Effector CD4-positive, alpha-beta T cell (primary cell): ENCODE measurements around the gene NOP9.
"Not testable (repeated sequence)": the region's sequence is repeated elsewhere in the genome, so short reads cannot be mapped to it uniquely, and the experiment has no call there.

ENCODE experiments used
- DNase-seq: peaks from one replicate; pipeline ENCODE4 v3.0.0-alpha.2; 2020

NOP9 gene

DNA sequence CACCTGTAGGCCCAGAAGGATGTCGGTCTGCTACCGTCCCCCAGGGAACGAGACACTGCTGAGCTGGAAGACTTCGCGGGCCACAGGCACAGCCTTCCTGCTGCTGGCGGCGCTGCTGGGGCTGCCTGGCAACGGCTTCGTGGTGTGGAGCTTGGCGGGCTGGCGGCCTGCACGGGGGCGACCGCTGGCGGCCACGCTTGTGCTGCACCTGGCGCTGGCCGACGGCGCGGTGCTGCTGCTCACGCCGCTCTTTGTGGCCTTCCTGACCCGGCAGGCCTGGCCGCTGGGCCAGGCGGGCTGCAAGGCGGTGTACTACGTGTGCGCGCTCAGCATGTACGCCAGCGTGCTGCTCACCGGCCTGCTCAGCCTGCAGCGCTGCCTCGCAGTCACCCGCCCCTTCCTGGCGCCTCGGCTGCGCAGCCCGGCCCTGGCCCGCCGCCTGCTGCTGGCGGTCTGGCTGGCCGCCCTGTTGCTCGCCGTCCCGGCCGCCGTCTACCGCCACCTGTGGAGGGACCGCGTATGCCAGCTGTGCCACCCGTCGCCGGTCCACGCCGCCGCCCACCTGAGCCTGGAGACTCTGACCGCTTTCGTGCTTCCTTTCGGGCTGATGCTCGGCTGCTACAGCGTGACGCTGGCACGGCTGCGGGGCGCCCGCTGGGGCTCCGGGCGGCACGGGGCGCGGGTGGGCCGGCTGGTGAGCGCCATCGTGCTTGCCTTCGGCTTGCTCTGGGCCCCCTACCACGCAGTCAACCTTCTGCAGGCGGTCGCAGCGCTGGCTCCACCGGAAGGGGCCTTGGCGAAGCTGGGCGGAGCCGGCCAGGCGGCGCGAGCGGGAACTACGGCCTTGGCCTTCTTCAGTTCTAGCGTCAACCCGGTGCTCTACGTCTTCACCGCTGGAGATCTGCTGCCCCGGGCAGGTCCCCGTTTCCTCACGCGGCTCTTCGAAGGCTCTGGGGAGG is 11.3 kb downstream of the NOP9 start, which contains the start of gene LTB4R:
LTB4R (plus strand) TSS at position 857 of the 959 bp plus-strand sequence. CDS start 4,150 bp downstream, outside the sequence.
- DNase-seq = peak; percentile 59

DNA sequence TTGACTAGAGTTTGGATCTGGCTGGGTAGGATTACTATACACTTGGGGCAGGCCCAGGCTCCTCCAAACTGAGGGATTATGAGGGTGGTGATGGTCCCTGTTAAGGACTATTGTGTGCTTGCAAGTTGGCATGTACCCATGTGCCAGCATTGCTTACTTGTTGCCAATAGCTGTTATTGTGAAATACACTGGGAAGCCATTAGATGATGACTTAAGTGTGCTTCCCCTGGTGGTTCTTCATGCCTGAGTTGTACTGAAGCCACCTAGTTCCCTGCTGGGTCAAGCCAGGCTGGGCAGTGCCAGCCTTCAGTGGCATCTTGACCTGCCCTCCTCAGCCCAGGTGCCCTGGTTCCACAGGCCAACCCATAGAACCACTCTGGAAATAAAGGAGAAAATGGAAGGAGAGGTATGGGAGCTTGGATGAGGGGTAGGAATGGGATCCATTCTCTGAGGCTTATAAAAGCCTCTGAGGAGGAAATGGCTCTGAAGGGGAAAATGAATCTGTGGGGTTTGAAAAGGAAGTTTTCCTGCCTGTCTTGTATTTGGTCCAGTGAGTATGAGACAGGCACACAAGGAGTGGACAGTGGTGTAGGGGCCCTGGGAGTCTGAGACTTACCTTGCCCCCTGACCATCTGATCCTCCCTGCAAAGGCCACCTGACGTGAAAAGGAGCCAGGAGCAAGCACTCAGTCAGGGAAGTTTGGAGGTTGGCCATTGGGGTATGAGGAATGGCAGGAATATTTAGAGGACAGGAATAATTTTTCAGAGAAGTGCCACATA is 12.4 kb downstream of the NOP9 start:
- DNase-seq = no peak

DNA sequence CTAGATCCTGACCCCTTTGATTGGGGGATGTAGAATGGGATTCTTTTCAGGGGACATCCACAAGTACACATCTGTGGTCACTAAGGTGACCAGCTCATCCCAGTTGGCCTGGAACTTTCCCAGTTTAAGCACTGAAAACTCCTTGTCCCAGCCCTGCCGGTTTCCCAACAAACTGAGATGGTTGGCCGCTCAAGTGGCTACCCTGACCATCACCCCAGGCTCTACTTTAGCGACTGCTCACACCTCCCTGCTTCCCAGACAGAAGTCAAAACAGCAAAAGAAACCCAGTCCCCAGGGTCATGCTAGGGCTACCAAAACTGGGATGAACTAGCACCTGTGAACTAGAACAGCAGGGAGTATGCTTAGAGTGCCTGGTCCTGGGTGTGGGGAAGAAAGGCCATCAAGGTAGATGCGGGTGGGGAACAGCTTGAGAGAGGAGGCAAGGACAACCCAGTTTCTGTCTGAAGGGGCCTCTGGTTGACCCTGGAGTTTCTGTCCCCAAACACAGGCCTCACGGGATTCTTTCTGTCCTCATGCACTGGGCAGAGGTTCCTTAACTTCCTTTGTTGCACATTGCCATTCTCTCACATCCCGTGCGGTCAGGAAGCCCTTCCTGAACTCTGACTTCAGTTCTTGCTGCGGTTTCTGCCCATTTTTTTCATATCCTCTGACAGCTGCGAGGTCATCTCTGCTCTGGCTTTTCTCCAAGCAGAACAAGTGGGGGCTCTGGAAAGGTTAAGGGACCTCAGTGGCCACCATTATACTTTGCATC is 13.3 kb downstream of the NOP9 start:
- no peak for DNase-seq

DNA sequence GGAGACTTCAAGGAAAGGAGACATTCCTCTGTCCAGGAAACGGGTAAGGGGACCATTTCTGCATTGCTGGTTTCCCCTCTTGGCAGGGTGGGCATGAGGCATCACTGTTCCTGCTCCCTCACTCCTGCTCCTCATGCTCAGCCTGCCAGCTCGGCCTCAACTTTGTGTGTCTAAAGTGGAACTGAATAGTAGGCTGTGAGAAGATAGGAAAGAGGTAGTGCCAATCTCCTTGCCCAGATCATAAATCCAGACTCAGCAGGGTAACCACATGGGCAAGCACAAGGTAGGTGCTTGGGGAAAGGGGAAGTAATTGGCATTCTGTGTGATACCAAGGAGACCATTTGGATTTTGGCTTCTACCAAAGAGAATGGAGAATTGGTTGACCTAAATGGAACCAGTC is 14.3 kb downstream of the NOP9 start:
- no peak for DNase-seq

DNA sequence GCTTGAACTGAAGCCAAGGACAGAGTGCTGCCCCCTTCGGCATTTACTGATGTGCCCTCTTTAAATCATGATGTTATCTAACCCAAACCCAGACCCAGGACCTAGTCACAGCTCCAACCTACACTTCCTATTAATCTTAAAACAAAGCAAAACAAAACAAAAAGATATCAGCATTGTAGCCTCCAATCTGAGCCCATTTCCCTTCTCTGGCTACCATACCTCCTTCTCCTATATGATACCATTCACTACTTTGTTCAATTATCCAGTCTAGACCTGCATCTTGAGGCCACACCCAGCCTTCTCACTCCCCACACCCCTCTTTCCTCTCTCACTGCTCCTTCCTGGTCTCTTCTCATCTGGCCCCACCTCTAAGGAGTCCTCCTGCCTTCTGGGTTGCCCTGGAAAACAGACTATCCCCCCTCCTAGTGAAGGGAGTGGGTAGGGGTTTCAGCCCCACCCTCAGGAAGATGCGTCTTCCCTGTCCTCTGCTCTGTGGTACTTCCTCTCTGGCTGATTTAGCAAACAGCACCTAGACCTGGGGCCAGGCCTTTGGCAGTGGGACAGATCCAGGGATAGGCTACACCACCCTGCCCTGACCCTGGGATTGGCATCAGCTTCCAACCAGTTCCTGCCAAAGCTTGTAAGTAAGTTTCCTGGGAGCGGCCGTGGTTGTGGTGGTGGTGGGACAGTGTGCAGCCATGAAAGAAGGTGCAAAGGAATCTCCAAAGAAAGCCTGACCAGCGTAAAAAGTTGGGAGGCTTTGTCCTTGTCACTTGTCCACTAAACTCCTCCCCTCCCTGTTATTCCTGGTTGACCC is 14.9 kb downstream of the NOP9 start:
- no peak for DNase-seq

DNA sequence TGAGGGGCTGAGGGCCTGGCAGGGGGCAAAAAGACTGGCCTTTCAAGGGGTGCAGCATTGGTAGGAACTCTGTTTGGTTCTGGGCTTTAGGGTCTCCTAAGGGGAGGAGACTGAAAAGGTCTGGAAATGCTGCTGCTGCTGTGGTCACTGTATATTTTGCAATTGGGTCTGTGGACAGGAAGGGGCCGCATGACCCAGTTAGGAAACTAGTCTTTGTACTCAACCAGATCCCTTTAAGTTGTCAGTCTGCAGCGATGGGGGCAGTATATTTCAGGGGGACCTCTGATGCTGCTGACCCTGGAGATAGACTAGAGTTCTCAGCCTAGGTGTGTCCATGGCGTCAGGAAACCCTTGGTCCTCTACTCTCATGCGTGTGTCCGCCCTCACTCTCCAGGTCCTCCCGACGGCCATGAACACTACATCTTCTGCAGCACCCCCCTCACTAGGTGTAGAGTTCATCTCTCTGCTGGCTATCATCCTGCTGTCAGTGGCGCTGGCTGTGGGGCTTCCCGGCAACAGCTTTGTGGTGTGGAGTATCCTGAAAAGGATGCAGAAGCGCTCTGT is 15.7 kb downstream of the NOP9 start:
- DNase-seq = no peak

DNA sequence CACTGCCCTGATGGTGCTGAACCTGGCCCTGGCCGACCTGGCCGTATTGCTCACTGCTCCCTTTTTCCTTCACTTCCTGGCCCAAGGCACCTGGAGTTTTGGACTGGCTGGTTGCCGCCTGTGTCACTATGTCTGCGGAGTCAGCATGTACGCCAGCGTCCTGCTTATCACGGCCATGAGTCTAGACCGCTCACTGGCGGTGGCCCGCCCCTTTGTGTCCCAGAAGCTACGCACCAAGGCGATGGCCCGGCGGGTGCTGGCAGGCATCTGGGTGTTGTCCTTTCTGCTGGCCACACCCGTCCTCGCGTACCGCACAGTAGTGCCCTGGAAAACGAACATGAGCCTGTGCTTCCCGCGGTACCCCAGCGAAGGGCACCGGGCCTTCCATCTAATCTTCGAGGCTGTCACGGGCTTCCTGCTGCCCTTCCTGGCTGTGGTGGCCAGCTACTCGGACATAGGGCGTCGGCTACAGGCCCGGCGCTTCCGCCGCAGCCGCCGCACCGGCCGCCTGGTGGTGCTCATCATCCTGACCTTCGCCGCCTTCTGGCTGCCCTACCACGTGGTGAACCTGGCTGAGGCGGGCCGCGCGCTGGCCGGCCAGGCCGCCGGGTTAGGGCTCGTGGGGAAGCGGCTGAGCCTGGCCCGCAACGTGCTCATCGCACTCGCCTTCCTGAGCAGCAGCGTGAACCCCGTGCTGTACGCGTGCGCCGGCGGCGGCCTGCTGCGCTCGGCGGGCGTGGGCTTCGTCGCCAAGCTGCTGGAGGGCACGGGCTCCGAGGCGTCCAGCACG is 16.4 kb downstream of the NOP9 start:
- DNase-seq = no peak

DNA sequence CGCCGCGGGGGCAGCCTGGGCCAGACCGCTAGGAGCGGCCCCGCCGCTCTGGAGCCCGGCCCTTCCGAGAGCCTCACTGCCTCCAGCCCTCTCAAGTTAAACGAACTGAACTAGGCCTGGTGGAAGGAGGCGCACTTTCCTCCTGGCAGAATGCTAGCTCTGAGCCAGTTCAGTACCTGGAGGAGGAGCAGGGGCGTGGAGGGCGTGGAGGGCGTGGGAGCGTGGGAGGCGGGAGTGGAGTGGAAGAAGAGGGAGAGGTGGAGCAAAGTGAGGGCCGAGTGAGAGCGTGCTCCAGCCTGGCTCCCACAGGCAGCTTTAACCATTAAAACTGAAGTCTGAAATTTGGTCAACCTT is 16.9 kb downstream of the NOP9 start:
- DNase-seq = no peak

DNA sequence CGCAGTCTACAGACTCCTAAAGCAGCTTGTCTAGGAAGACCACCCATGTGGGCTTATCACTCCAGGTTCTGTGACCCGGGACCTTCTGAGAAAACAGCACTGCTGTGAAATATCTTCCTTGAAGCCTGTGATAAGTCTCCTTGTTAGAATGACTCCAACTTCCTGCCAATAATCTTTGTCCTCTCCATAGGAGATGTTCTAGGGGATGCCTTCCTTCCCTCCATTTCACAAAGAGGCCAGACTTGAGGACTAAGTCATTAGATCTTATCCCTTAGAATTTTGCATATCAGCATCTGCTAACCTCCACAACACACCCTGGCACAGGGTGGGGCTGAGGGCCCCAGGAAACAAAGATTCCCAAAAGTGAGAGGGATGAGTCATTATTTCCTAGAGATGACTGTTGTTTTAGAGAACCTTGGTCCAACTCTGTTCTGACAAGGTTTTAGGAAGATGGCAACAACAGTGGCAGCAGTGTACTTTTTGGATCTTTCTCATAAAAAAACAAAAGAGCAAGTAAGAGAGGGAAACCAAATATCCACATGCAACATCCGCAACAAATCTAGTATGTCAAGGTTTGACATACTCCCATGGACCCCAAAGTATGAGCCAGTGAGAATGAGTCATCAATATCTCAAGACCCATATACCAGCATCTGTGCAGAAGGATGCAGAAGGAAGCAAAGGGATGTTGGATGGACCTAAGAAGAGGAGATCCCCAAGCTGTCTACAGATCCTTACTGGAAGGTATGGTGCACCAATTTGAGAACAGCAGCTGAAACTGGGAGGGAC is 17.7 kb downstream of the NOP9 start:
- no peak for DNase-seq

DNA sequence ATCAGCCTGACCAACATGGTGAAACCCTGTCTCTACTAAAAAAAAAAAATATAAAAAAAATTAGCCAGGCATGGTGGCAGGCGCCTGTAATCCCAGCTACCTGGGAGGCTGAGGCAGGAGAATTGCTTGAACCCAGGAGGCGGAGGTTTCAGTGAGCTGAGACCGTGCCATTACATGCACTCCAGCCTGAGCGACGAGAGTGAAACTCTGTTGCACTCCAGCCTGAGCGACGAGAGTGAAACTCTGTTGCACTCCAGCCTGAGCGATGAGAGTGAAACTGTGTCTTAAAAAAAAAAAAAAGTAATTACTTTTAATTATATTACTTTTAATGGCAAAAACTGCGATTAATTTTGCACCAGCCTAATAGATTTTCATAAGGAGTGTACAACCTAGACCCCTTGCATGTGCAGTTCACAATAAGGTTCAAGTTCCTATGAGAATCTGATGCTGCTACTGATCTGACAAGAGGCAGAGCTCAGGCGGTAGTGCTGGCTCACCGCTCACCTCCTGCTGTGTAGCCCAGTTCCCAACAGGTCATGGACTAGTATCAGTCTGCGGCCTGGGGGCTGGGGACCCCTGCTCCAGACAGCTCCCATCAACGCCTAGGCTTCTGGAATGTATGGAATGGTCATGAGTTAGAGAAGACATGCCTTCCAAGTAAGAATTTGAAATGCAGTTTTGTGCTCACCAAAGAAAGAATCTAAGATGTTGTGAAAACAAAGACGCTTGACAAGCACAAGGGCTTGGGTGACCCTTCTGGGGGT is 21.7 kb downstream of the NOP9 start:
- no peak for DNase-seq

DNA sequence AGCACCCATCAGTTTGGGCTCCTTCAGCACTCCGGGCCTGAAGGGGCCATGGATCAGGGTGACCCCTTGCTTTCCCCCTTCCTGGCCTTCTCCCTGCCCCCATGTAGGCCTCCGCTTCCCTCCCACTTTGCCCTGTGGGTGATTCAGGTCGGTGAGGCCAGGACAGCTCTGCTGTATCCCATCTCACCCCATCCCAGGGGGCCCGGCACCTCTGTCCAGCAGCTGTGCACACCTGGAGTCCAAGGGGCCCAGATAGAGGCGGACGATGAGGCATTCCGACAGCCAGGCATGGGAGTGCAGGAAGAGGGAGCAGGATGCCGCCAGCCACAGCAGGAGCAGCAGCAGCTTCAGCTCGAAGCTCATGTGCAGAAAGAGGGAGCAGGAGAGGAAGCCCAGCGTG is 23.0 kb downstream of the NOP9 start:
- DNase-seq = no peak

DNA sequence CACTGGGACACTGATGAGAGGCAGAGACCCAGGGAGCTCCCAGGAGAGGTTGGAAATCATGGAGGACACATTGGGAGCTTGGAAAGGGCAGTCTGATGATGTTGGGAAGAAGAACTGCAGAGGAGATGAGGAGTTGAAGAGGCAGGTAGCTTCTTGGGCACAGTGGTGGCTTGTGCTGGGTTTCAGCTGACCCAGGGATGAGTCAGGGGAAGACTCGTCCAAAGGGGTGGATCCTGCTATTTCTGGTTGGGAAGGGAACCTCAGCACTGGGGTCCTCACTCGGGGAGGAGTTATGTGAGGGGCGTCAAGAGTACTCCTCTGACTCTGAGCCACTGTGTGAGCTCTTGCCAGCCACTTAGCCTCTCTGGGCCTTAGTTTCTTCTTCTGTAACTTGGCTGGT is 23.7 kb downstream of the NOP9 start:
- DNase-seq = no peak

DNA sequence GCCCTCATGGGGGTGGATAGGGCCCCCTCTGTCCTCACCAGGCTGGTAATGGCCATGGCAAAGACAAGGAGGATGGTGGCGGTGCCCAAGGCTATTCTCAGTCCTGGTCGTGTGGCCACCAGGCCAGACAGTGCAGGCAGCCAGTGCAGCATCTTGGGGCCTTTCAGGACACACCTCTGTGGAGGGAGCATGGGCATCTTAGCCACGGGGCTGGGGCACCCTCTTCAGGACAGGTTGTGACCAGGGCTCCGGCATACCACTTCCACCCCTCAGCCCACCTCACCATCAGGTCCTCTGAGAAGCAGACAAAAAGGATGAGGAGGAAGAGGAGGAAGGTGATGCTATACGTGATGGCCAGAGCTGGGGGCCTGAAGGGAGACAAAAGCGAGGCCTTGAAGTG is 24.4 kb downstream of the NOP9 start:
- DNase-seq = no peak

DNA sequence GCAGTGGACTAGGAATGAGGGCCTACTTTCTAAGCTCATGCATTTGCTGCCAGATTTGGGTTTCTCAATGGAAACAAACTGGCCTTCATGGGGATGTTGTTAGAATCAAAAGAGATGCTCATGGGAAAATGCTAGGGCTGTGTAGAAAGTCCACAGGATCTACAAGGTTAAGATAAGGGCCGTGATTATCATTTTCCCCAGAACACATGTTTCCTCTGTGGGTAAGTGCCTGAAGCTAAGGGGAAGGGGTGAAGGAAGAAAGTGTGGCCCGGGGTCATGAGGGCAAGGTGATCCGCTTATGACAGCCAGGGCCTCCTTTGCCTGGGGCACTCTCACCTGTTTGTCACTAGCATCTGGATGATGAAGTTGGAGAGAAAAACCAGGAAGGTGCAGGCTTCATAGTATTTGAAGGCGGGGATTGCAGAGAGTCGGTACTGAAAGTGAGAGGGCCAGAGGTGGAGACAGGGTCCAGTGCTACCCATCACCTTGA is 25.4 kb downstream of the NOP9 start:
- DNase-seq = no peak

DNA sequence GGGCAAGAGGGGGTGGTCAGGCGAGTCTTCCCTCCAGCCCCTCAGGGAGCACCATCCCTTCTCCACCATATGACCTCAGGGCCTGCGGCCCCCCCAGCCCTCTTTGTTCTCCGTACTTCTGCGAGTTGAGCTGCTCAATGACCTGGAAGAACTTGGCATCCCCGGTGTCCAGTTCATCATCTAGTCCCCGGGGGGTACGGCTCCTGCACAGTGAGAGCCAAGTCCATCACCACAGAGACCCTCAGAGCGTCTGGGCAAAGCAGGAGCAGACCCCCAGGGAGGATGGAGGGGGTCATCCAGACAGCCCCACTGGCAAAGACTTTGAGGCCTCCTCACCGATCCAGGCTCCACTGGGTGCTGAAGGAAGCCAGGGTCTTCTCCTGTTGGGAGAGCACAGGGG is 26.3 kb downstream of the NOP9 start:
- DNase-seq = no peak

DNA sequence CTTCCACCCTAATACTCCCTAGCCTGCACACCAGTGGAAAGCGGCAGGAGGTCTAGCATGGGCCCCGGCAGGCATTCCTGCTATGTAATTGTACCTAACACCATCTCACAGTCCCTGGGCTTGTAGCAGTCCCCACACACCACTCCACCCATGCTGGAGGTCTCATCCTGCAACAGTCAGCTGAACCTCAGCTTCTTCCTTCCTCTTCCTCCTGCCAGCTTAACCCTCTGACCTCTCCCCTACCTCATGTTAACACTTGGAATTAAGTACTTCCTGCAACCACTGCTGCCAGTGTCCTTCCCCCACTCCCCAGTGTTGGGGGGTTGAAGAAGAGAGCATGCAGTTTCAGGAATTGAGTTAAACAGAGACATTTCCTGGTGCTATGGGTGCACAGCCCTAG is 27.7 kb downstream of the NOP9 start:
- DNase-seq = no peak

DNA sequence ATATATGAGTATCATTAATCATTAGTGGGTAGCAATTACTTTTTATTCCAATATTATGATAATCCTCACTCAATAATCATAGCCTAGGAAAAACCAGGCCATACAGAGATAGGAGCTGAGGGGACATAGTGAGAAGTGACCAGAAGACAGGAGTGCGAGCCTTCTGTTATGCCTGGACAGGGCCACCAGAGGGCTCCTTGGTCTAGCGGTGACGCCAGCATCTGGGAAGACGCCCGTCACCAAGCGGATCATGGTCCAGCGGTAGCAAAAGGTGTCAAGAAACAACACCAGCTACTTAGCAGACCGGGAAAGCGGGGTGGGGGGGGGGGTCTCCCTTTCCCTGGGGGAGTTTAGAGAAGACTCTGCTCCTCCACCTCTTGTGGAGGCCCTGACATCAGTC is 28.3 kb downstream of the NOP9 start:
- not testable (repeated sequence) for DNase-seq

DNA sequence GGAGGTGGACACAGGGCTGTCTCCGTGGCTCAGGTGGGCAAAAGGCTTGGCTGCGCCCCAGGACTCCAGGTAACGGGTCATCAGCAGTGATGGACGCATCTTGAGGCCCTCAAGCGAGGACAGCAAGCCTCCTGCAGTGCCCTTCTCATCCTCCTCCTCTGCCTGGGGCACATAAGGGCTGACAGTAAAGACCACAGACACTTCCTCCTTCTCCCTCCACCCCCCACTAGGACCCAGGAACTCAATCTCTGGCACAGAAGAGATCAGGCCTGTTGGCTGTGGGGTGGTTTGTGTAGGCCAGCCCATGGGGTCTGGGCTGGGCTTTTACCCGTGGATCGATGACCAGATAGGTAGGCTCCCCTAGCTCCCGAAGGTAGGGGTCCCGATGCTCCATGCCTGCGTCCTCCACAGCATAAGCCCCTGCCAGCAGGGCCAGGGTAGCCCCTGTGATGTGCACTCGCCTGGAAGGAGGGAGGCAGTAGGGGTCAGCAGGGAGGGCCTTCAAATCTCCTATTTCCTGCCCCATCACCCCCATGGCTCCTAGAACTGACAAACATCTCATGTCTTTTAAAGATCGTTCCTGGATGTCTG is 29.5 kb downstream of the NOP9 start:
- DNase-seq = no peak

DNA sequence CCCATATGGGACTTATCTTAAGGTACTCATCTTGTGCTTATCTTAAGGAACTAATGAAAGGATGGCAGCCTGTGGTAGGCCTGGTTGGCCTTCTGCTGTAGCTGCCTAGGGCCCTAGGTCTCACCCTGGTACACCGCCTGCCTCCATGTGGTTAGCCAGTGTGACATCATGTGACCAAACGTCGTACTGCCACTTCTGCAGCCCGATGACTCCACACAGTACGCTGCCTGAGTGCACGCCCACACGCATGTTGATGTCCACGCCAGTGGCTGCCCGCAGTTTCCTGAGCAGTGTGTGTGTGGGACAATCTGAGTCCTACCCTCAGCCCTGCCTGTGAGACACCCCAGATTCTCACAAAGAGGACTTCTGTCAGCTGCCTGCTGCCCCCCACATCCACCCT is 30.1 kb downstream of the NOP9 start:
- peak; percentile 45 for DNase-seq
